ENCODE results near the gene DNAJB8. TPM values are rescaled to one million over a fixed set of nuclear protein-coding genes. Genes with fewer than 3 reads are reported as not detected.

DNAJB8 gene
- total and polyA plus RNA-seq, 9 of the 15 experiments (the other 6 are each of a cell fraction or from before 2014, with no cell fraction given) = not detected

DNA sequence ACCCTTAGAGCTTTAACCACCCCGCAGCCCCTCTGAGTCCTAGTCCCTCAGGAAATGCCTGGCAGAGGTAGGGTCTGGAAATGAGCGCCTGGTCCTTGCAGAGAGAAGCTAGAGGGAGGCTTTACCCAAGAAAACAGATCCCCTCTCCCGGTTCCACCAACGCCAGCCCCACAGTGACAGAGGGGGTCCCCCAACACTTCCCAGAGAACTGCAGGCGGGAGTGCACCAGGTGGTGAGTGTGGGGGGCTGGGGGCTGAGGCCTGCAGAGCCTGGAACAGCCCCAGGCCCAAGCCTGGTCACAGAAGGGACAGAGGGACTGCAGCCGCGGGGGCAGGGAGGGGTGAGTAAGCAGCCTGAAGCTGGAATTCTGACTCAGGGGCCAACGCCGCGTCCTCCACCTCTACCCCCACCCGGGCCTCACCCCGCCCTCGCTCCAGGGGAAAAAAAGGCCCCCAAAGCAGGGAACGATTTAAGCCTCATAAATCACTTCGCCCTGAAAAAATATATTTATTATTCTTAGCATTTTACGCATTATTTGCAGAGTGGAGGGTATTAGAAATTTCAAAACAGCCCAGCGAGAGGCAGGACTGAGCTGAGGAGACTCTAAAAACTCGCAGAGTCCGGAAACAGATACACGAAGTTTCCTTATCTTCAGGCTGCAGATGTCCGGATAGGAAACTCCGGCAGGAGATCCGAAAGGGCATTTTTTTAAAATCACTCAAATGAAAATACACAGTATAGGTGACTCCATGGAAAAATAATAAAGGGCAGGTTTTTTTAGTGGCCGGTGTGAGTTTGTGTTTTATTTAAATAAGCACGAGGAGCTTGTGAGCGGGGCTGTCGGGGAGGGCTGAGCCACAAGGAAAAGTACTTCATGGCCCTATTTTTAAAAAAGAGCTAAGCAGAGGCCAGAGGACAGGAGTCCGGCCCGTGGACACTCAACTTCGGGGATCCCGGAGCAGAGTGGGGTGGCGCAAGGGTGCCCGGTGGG is 16.3 kb upstream of the DNAJB8 start (continued):
- TF ChIP-seq ZNF408 (CRISPR knock-in tag; IDR thresholded peaks at IDR 0.05; ENCODE audit: low read depth) (no peak), ZBED1 (IDR thresholded peaks at IDR 0.05) (no peak), ZNF239 (CRISPR knock-in tag; IDR thresholded peaks at IDR 0.05) (no peak)

DNA sequence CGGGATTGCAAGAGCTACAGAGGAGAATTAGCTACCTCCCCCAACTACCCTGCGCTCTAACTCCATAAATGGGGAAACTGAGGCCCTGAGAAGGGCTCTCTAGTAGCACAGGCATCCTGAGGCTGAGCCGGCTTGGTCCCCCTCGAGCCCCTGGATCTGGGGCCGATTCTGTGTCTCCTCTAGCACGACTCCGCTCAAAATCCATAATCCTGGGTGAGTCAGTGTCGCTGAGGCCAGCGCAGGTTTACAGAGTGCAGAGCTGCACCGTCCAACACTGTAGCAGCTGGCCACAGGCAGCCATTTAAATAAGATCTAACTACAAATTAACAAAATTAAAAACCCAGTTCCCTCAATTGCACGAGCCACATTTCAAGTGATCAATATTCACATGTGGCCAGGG is 15.5 kb upstream of the DNAJB8 start:
- H3K79me2 ChIP-seq (ENCODE audit: control insufficient read depth, insufficient read depth, low read length) = peaks cover 71% of the 10 kb centered on the region
- H3K4me2 ChIP-seq (ENCODE audit: insufficient read depth, low read length) = peak overlapping the region; percentile 92; the same call in 1 of the 2 replicates
- H3K4me1 ChIP-seq (replicated peaks in 1 of 2; ENCODE audit: control insufficient read depth in 2 of 2, insufficient read depth in 2 of 2, low read length in 2 of 2) = peaks cover 17 to 57% of the 10 kb centered on the region in 2 experiments; a peak in 3 of 5 replicates
- H3K36me3 ChIP-seq (ENCODE audit: control insufficient read depth, insufficient read depth, low read length) = peaks cover 88% of the 10 kb centered on the region
- POLR2A ChIA-PET = interaction anchor here (0.6 to 2.3 kb wide), 8 partner anchors 8 to 106 kb away, joined by 3 to 11 read pairs (median 4); no protein-coding TSS in a partner anchor
- H3K27me3 ChIP-seq (ENCODE audit: control insufficient read depth in 2 of 2, insufficient read depth in 2 of 2, low read length in 2 of 2) = no peaks in the 10 kb centered on the region
- peaks cover 29% of the 10 kb centered on the region for H4K20me1 ChIP-seq (replicated peaks; ENCODE audit: control insufficient read depth, insufficient read depth, low read length)
- H3K27ac ChIP-seq (ENCODE audit: extremely low read depth, low read depth, low read length) = peak overlapping the region; percentile 98
- ATAC-seq (no peak), FAIRE-seq (no peak), DNase-seq (ENCODE audit: extremely low read depth in 1 of 4, low spot score in 3 of 4) (no peak)
- H3K9me1 ChIP-seq (ENCODE audit: control insufficient read depth, insufficient read depth, low read length) = no peaks in the 10 kb centered on the region
- peak overlapping the region; percentile 87 to 98; a peak in 2 of 4 replicates for H3K9ac ChIP-seq (ENCODE audit: insufficient read depth in 1 of 2, low read depth in 2 of 2, low read length in 2 of 2)
- H2AFZ ChIP-seq (ENCODE audit: low read depth, low read length) = no peak overlapping the region
- TF ChIP-seq ZZZ3 (IDR thresholded peaks at IDR 0.05) (no peak), ZNF316 (IDR thresholded peaks at IDR 0.05) (no peak), POLR2A (conservative IDR thresholded peaks at IDR 0.05) (peak; percentile 43; the same call in 1 of the 2 replicates), SUPT5H (IDR thresholded peaks at IDR 0.05) (0 out of 2 replicates have a peak, but pooled peaks have one; percentile 34), RBM25 (IDR thresholded peaks at IDR 0.05; ENCODE audit: low read depth, low read length, severe bottlenecking) (no peak), ZFP1 (CRISPR knock-in tag; IDR thresholded peaks at IDR 0.05) (no peak), MCM2 (IDR thresholded peaks at IDR 0.05; ENCODE audit: low read depth) (no peak), ZBED1 (IDR thresholded peaks at IDR 0.05) (0 out of 2 replicates have a peak, but pooled peaks have one; percentile 22), ZNF143 (CRISPR knock-in tag; IDR thresholded peaks at IDR 0.05) (no peak), RBFOX2 (IDR thresholded peaks at IDR 0.05; ENCODE audit: low read depth, low read length) (0 out of 2 replicates have a peak, but pooled peaks have one; percentile 5)
- TF ChIP-seq, protein P1, sequence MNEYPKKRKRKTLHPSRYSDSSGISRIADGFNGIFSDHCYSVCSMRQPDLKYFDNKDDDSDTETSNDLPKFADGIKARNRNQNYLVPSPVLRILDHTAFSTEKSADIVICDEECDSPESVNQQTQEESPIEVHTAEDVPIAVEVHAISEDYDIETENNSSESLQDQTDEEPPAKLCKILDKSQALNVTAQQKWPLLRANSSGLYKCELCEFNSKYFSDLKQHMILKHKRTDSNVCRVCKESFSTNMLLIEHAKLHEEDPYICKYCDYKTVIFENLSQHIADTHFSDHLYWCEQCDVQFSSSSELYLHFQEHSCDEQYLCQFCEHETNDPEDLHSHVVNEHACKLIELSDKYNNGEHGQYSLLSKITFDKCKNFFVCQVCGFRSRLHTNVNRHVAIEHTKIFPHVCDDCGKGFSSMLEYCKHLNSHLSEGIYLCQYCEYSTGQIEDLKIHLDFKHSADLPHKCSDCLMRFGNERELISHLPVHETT (CRISPR knock-in tag; conservative IDR thresholded peaks at IDR 0.05 in 1 of 2, IDR thresholded peaks at IDR 0.05 in 1 of 2) = 0 out of 4 replicates have a peak, but pooled peaks of 1 of the 2 experiments have one; percentile 10
- TF ChIP-seq, protein P2, sequence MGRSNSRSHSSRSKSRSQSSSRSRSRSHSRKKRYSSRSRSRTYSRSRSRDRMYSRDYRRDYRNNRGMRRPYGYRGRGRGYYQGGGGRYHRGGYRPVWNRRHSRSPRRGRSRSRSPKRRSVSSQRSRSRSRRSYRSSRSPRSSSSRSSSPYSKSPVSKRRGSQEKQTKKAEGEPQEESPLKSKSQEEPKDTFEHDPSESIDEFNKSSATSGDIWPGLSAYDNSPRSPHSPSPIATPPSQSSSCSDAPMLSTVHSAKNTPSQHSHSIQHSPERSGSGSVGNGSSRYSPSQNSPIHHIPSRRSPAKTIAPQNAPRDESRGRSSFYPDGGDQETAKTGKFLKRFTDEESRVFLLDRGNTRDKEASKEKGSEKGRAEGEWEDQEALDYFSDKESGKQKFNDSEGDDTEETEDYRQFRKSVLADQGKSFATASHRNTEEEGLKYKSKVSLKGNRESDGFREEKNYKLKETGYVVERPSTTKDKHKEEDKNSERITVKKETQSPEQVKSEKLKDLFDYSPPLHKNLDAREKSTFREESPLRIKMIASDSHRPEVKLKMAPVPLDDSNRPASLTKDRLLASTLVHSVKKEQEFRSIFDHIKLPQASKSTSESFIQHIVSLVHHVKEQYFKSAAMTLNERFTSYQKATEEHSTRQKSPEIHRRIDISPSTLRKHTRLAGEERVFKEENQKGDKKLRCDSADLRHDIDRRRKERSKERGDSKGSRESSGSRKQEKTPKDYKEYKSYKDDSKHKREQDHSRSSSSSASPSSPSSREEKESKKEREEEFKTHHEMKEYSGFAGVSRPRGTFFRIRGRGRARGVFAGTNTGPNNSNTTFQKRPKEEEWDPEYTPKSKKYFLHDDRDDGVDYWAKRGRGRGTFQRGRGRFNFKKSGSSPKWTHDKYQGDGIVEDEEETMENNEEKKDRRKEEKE (IDR thresholded peaks at IDR 0.05; ENCODE audit: borderline replicate concordance in 1 of 2, control insufficient read depth in 1 of 2, low read depth in 2 of 2, low read length in 1 of 2) = no peak
- H3K9me3 ChIP-seq (replicated peaks; ENCODE audit: control insufficient read depth, insufficient read depth, low read depth, low read length) = no peaks in the 10 kb centered on the region
- no TSS peak for BruUV-seq (replicated peaks)
- CTCF ChIA-PET (ENCODE audit: low intra/inter-chr PET ratio) = no interaction called here
- intact Hi-C loops (cut with micrococcal nuclease) = no loop called here
- WGBS (ENCODE audit: insufficient coverage, low coverage, missing lambda C conversion rate) = 67% methylated on average over 4 of the region's 11 CpGs
- in situ Hi-C loops (cut with MboI) = no loop called here
- peak overlapping the region; percentile 98; the same call in 1 of the 2 replicates for H3K4me3 ChIP-seq

All from K562 (cell line).